ENCODE data around the gene BAX.
"Not testable (repeated sequence)": the region's sequence is repeated elsewhere in the genome, so short reads cannot be mapped to it uniquely, and the experiment has no call there.

BAX gene

GRCh38 chr19:48954595-48955307 lies at the start of gene BAX:
Gene BAX (plus strand): TSS chr19:48954875. CDS start chr19:48954929, 54 bp downstream.
- peak; percentile 96 for DNase-seq (ENCODE audit: low read depth in 2 of 2)

- DNase-seq (ENCODE audit: low read depth in 2 of 2), result no peak
Observed at GRCh38 chr19:48905664-48906063, 49.0 kb upstream of the BAX start.

GRCh38 chr19:48906324-48906723 lies 48.4 kb upstream of the BAX start:
- no peak for DNase-seq (ENCODE audit: low read depth in 2 of 2)

GRCh38 chr19:48907671-48908070 lies 47.0 kb upstream of the BAX start:
- no peak for DNase-seq (ENCODE audit: low read depth in 2 of 2)

GRCh38 chr19:48909424-48910077 lies 45.1 kb upstream of the BAX start:
- not testable (repeated sequence) for DNase-seq (ENCODE audit: low read depth in 2 of 2)

GRCh38 chr19:48910803-48911202 lies 43.9 kb upstream of the BAX start:
- no peak for DNase-seq (ENCODE audit: low read depth in 2 of 2)

GRCh38 chr19:48913114-48913889 lies 41.4 kb upstream of the BAX start:
- DNase-seq (ENCODE audit: low read depth in 2 of 2), result no peak

- DNase-seq (ENCODE audit: low read depth in 2 of 2), result no peak
Observed at GRCh38 chr19:48914181-48914580, 40.5 kb upstream of the BAX start.

GRCh38 chr19:48915757-48916156 lies 38.9 kb upstream of the BAX start:
- DNase-seq (ENCODE audit: low read depth in 2 of 2), result no peak

- DNase-seq (ENCODE audit: low read depth in 2 of 2), result no peak
Observed at GRCh38 chr19:48918071-48918470, 36.6 kb upstream of the BAX start.

- no peak for DNase-seq (ENCODE audit: low read depth in 2 of 2)
Observed at GRCh38 chr19:48918801-48919247, 35.9 kb upstream of the BAX start.

GRCh38 chr19:48919271-48919670 lies 35.4 kb upstream of the BAX start:
- not testable (repeated sequence) for DNase-seq (ENCODE audit: low read depth in 2 of 2)

GRCh38 chr19:48920949-48921348 lies 33.7 kb upstream of the BAX start:
- no peak for DNase-seq (ENCODE audit: low read depth in 2 of 2)

GRCh38 chr19:48921721-48922500 lies 32.8 kb upstream of the BAX start:
- DNase-seq (ENCODE audit: low read depth in 2 of 2), result no peak

- no peak for DNase-seq (ENCODE audit: low read depth in 2 of 2)
Observed at GRCh38 chr19:48922548-48923490, 31.9 kb upstream of the BAX start.

GRCh38 chr19:48925240-48925843 lies 29.3 kb upstream of the BAX start:
- no peak for DNase-seq (ENCODE audit: low read depth in 2 of 2)

GRCh38 chr19:48925890-48926289 lies 28.8 kb upstream of the BAX start:
- not testable (repeated sequence) for DNase-seq (ENCODE audit: low read depth in 2 of 2)

GRCh38 chr19:48926909-48927308 lies 27.8 kb upstream of the BAX start:
- peak in 1 of 2 donors; percentile 10 for DNase-seq (ENCODE audit: low read depth in 2 of 2)

- not testable (repeated sequence) for DNase-seq (ENCODE audit: low read depth in 2 of 2)
Observed at GRCh38 chr19:48927692-48928091, 27.0 kb upstream of the BAX start.
